GM19468 (cell line): ENCODE measurements around the gene SNAP25.

ENCODE experiments used
- ATAC-seq: cut with Tn5 transposase; IDR thresholded peaks from one replicate; pipeline ENCODE4 v1.9.1; 2021; ENCODE audit warnings: mild to moderate bottlenecking, moderate library complexity, moderate number of reproducible peaks; ENCODE audit not compliant: unreplicated experiment; ENCODE audit errors: extremely low read depth

The SNAP25 gene

GRCh38 chr20:10213526-10213925, 5.1 kb upstream of the SNAP25 start:
- ATAC-seq: no peak

GRCh38 chr20:10216146-10216791, 2.4 kb upstream of the SNAP25 start:
- no peak for ATAC-seq

GRCh38 chr20:10217721-10218410, 764 bp upstream of the SNAP25 start:
- no peak for ATAC-seq

- ATAC-seq: no peak
Observed at GRCh38 chr20:10219452-10219791, 792 bp downstream of the SNAP25 start.

- no peak for ATAC-seq
Observed at GRCh38 chr20:10219993-10220750, 1.5 kb downstream of the SNAP25 start.

- no peak for ATAC-seq
Observed at GRCh38 chr20:10221021-10221420, 2.4 kb downstream of the SNAP25 start.

GRCh38 chr20:10225439-10226060, 6.9 kb downstream of the SNAP25 start:
- ATAC-seq: no peak

GRCh38 chr20:10228330-10228729, 9.7 kb downstream of the SNAP25 start:
- no peak for ATAC-seq

GRCh38 chr20:10231290-10231689, 12.7 kb downstream of the SNAP25 start:
- no peak for ATAC-seq

GRCh38 chr20:10236540-10237533, 18.2 kb downstream of the SNAP25 start:
- ATAC-seq: no peak

GRCh38 chr20:10239954-10240353, 21.3 kb downstream of the SNAP25 start:
- no peak for ATAC-seq

- no peak for ATAC-seq
Observed at GRCh38 chr20:10240655-10241054, 22.0 kb downstream of the SNAP25 start.

GRCh38 chr20:10242166-10242565, 23.5 kb downstream of the SNAP25 start:
- ATAC-seq: no peak

GRCh38 chr20:10247440-10247839, 28.8 kb downstream of the SNAP25 start:
- no peak for ATAC-seq

- ATAC-seq: no peak
Observed at GRCh38 chr20:10249048-10249770, 30.6 kb downstream of the SNAP25 start.

- ATAC-seq: no peak
Observed at GRCh38 chr20:10249822-10250221, 31.2 kb downstream of the SNAP25 start.

GRCh38 chr20:10250902-10251301, 32.3 kb downstream of the SNAP25 start:
- no peak for ATAC-seq

GRCh38 chr20:10253780-10254179, 35.1 kb downstream of the SNAP25 start:
- ATAC-seq: no peak

- ATAC-seq: no peak
Observed at GRCh38 chr20:10255846-10256245, 37.2 kb downstream of the SNAP25 start.
